Tibial nerve (tissue), 4 donors: ENCODE results near the gene SP2.

Experiments used
- CTCF ChIP-seq, 5 experiments: fragments of 200-600 bp in 3 of 5; fragments of 450-650 bp in 2 of 5; sonication (generic) in 3 of 5; IDR thresholded peaks; one replicate each; pipeline ENCODE4 v1.5.1; 2016 to 2019; ENCODE audit warnings: antibody characterized with exemption in 5 of 5, mild to moderate bottlenecking in 3 of 5, moderate library complexity in 2 of 5
- EP300 ChIP-seq, 2 donors: sonication (generic); formaldehyde crosslinking; IDR thresholded peaks; one replicate each; pipeline ENCODE4 v1.6.1; 2017; ENCODE audit warnings: antibody characterized with exemption in 2 of 2, mild to moderate bottlenecking in 1 of 2
- POLR2A ChIP-seq, 2 donors: fragments of 450-650 bp; IDR thresholded peaks; one replicate each; pipeline ENCODE4 v1.6.1; 2017; ENCODE audit warnings: antibody characterized with exemption in 2 of 2, mild to moderate bottlenecking in 2 of 2, moderate library complexity in 2 of 2

- TF ChIP-seq POLR2A (IDR thresholded peaks at IDR 0.05) (no peak), CTCF (IDR thresholded peaks at IDR 0.05) (no peak), EP300 (IDR thresholded peaks at IDR 0.05) (no peak)
These were observed 10.4 kb downstream of the SP2 start for GRCh38 chr17:47906443-47906842.
